TTC549 (cell line): ENCODE data around the gene ERI3.

ENCODE experiments used
- FAIRE-seq: peaks from 2 replicates; lab custom pipeline; 2012; peaks lifted over from hg19 to GRCh38; lab: Jason Lieb, UNC

The ERI3 gene

GRCh38 chr1:44282704-44283426, 72.2 kb downstream of the ERI3 start:
- no peak for FAIRE-seq

GRCh38 chr1:44281962-44282703, 72.9 kb downstream of the ERI3 start:
- no peak for FAIRE-seq

- FAIRE-seq = no peak
Measured at GRCh38 chr1:44276901-44277300, 78.2 kb downstream of the ERI3 start.

GRCh38 chr1:44275991-44276405, 79.1 kb downstream of the ERI3 start:
- FAIRE-seq = no peak

- FAIRE-seq = no peak
Measured at GRCh38 chr1:44275296-44275962, 79.6 kb downstream of the ERI3 start.

GRCh38 chr1:44273560-44274350, 81.3 kb downstream of the ERI3 start:
- FAIRE-seq = no peak

- no peak for FAIRE-seq
Measured at GRCh38 chr1:44272992-44273391, 82.1 kb downstream of the ERI3 start.

GRCh38 chr1:44271646-44272045, 83.4 kb downstream of the ERI3 start:
- no peak for FAIRE-seq

- no peak for FAIRE-seq
Measured at GRCh38 chr1:44270686-44271628, 84.1 kb downstream of the ERI3 start.

- no peak for FAIRE-seq
Measured at GRCh38 chr1:44268054-44268453, 87.0 kb downstream of the ERI3 start.

GRCh38 chr1:44267438-44267837, 87.6 kb downstream of the ERI3 start:
- no peak for FAIRE-seq

- FAIRE-seq = no peak
Measured at GRCh38 chr1:44266400-44267344, 88.4 kb downstream of the ERI3 start.

GRCh38 chr1:44265656-44266358, 89.2 kb downstream of the ERI3 start:
- no peak for FAIRE-seq

GRCh38 chr1:44264451-44264771, 90.6 kb downstream of the ERI3 start:
- FAIRE-seq = no peak

- no peak for FAIRE-seq
Measured at GRCh38 chr1:44263568-44264450, 91.2 kb downstream of the ERI3 start.

- no peak for FAIRE-seq
Measured at GRCh38 chr1:44262816-44263567, 92.1 kb downstream of the ERI3 start.

- no peak for FAIRE-seq
Measured at GRCh38 chr1:44262414-44262813, 92.6 kb downstream of the ERI3 start.

- no peak for FAIRE-seq
Measured at GRCh38 chr1:44261962-44262361, 93.1 kb downstream of the ERI3 start.
